GM21786 (cell line): Measurements from ENCODE around the gene HDAC4.

Source experiments
- ATAC-seq: cut with Tn5 transposase; IDR thresholded peaks from one replicate; pipeline ENCODE4 v1.9.1; 2021; ENCODE audit not compliant: unreplicated experiment

HDAC4 gene

GRCh38 chr2:239370876-239371725, 29.7 kb downstream of the HDAC4 start:
- no peak for ATAC-seq

- ATAC-seq, result no peak
Observed at GRCh38 chr2:239370403-239370802, 30.4 kb downstream of the HDAC4 start.

GRCh38 chr2:239369631-239370161, 31.1 kb downstream of the HDAC4 start:
- ATAC-seq, result peak; percentile 82

GRCh38 chr2:239368906-239369552, 31.8 kb downstream of the HDAC4 start:
- no peak for ATAC-seq

- ATAC-seq, result no peak
Observed at GRCh38 chr2:239368321-239368720, 32.5 kb downstream of the HDAC4 start.

GRCh38 chr2:239366740-239367139, 34.1 kb downstream of the HDAC4 start:
- ATAC-seq, result no peak

GRCh38 chr2:239365782-239366435, 34.9 kb downstream of the HDAC4 start:
- ATAC-seq, result no peak

- no peak for ATAC-seq
Observed at GRCh38 chr2:239365071-239365781, 35.6 kb downstream of the HDAC4 start.

GRCh38 chr2:239363946-239364637, 36.7 kb downstream of the HDAC4 start:
- no peak for ATAC-seq

- no peak for ATAC-seq
Observed at GRCh38 chr2:239362507-239362906, 38.3 kb downstream of the HDAC4 start.

GRCh38 chr2:239361311-239361642, 39.5 kb downstream of the HDAC4 start:
- no peak for ATAC-seq

- no peak for ATAC-seq
Observed at GRCh38 chr2:239360421-239361310, 40.2 kb downstream of the HDAC4 start.

- no peak for ATAC-seq
Observed at GRCh38 chr2:239360008-239360407, 40.8 kb downstream of the HDAC4 start.

- ATAC-seq, result no peak
Observed at GRCh38 chr2:239359196-239359912, 41.5 kb downstream of the HDAC4 start.

GRCh38 chr2:239358062-239358754, 42.6 kb downstream of the HDAC4 start:
- no peak for ATAC-seq

GRCh38 chr2:239355724-239356123, 45.1 kb downstream of the HDAC4 start:
- no peak for ATAC-seq

- no peak for ATAC-seq
Observed at GRCh38 chr2:239355139-239355538, 45.7 kb downstream of the HDAC4 start.

- ATAC-seq, result no peak
Observed at GRCh38 chr2:239354791-239355136, 46.1 kb downstream of the HDAC4 start.
